ENCODE data around the gene NIM1K. TPM values are rescaled to one million over a fixed set of nuclear protein-coding genes. Genes with fewer than 3 reads are reported as not detected.
"Not testable (repeated sequence)": the region's sequence is repeated elsewhere in the genome, so short reads cannot be mapped to it uniquely, and the experiment has no call there.

NIM1K gene
- total RNA-seq, 1 experiment from 2014 or later = 0.07 TPM

- TF ChIP-seq ZSCAN18 (CRISPR knock-in tag; IDR thresholded peaks at IDR 0.05) (no peak), RORB (CRISPR knock-in tag; IDR thresholded peaks at IDR 0.05) (no peak), FOXP1 (CRISPR knock-in tag; IDR thresholded peaks at IDR 0.05; ENCODE audit: borderline replicate concordance) (no peak)
- TF ChIP-seq, protein P1, sequence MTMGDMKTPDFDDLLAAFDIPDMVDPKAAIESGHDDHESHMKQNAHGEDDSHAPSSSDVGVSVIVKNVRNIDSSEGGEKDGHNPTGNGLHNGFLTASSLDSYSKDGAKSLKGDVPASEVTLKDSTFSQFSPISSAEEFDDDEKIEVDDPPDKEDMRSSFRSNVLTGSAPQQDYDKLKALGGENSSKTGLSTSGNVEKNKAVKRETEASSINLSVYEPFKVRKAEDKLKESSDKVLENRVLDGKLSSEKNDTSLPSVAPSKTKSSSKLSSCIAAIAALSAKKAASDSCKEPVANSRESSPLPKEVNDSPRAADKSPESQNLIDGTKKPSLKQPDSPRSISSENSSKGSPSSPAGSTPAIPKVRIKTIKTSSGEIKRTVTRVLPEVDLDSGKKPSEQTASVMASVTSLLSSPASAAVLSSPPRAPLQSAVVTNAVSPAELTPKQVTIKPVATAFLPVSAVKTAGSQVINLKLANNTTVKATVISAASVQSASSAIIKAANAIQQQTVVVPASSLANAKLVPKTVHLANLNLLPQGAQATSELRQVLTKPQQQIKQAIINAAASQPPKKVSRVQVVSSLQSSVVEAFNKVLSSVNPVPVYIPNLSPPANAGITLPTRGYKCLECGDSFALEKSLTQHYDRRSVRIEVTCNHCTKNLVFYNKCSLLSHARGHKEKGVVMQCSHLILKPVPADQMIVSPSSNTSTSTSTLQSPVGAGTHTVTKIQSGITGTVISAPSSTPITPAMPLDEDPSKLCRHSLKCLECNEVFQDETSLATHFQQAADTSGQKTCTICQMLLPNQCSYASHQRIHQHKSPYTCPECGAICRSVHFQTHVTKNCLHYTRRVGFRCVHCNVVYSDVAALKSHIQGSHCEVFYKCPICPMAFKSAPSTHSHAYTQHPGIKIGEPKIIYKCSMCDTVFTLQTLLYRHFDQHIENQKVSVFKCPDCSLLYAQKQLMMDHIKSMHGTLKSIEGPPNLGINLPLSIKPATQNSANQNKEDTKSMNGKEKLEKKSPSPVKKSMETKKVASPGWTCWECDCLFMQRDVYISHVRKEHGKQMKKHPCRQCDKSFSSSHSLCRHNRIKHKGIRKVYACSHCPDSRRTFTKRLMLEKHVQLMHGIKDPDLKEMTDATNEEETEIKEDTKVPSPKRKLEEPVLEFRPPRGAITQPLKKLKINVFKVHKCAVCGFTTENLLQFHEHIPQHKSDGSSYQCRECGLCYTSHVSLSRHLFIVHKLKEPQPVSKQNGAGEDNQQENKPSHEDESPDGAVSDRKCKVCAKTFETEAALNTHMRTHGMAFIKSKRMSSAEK (CRISPR knock-in tag; IDR thresholded peaks at IDR 0.05; ENCODE audit: borderline replicate concordance) = no peak
- TF ChIP-seq, protein P2, sequence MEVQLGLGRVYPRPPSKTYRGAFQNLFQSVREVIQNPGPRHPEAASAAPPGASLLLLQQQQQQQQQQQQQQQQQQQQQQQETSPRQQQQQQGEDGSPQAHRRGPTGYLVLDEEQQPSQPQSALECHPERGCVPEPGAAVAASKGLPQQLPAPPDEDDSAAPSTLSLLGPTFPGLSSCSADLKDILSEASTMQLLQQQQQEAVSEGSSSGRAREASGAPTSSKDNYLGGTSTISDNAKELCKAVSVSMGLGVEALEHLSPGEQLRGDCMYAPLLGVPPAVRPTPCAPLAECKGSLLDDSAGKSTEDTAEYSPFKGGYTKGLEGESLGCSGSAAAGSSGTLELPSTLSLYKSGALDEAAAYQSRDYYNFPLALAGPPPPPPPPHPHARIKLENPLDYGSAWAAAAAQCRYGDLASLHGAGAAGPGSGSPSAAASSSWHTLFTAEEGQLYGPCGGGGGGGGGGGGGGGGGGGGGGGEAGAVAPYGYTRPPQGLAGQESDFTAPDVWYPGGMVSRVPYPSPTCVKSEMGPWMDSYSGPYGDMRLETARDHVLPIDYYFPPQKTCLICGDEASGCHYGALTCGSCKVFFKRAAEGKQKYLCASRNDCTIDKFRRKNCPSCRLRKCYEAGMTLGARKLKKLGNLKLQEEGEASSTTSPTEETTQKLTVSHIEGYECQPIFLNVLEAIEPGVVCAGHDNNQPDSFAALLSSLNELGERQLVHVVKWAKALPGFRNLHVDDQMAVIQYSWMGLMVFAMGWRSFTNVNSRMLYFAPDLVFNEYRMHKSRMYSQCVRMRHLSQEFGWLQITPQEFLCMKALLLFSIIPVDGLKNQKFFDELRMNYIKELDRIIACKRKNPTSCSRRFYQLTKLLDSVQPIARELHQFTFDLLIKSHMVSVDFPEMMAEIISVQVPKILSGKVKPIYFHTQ (CRISPR knock-in tag; IDR thresholded peaks at IDR 0.05) = no peak
These were observed 5.5 kb downstream of the NIM1K start (continued) for GRCh38 chr5:43197535-43197934.

DNA sequence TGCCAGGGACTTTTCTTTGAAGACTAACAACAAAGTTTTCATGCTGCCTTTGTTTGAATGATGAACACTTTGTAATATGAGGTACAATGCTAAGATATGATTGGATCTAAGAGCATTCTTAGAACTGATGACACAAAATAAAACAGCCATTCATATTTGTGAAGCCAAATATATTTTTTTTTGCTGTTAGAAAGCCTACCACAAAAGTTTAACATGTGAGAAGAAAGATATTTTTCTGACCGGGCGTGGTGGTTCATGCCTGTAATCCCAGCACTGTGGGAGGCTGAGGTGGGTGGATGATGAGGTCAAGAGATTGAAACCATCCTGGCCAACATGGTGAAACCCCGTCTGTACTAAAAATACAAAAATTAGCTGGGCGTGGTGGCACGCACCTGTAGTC, 9.4 kb downstream of the NIM1K start:
- DNase-seq (ENCODE audit: low spot score); CTCF ChIA-PET; H3K36me3 Mint-ChIP-seq; POLR2A ChIA-PET; ATAC-seq; H3K27ac Mint-ChIP-seq; H3K4me3 Mint-ChIP-seq; H3K27me3 Mint-ChIP-seq (ENCODE audit: low read depth); H3K9me3 Mint-ChIP-seq; H3K4me1 Mint-ChIP-seq: not testable (repeated sequence)

GRCh38 chr5:43202380-43202779, 10.4 kb downstream of the NIM1K start:
- POLR2A ChIA-PET = no interaction called here
- DNase-seq (ENCODE audit: low spot score) (no peak), ATAC-seq (no peak)
- Mint-ChIP-seq H3K9me3 (0 out of 2 replicates have a peak, but pooled peaks cover 3% of the 10 kb centered on the region), H3K36me3 (no peaks in the 10 kb centered on the region), H3K4me3 (no peak overlapping the region), H3K27me3 (ENCODE audit: low read depth) (peaks cover 3% of the 10 kb centered on the region), H3K4me1 (no peaks in the 10 kb centered on the region), H3K27ac (no peak overlapping the region)
- no peak for TF ChIP-seq ESRRA (CRISPR knock-in tag; IDR thresholded peaks at IDR 0.05; ENCODE audit: borderline replicate concordance)
- TF ChIP-seq GTF2I (CRISPR knock-in tag; conservative IDR thresholded peaks at IDR 0.05) = no peak
- TF ChIP-seq, protein P2 (CRISPR knock-in tag; IDR thresholded peaks at IDR 0.05) = no peak
- TF ChIP-seq ZNF317 (CRISPR knock-in tag; IDR thresholded peaks at IDR 0.05; ENCODE audit: borderline replicate concordance, low read depth) = no peak
- TF ChIP-seq CREB1 (CRISPR knock-in tag; IDR thresholded peaks at IDR 0.05) = no peak
- TF ChIP-seq, protein P3, sequence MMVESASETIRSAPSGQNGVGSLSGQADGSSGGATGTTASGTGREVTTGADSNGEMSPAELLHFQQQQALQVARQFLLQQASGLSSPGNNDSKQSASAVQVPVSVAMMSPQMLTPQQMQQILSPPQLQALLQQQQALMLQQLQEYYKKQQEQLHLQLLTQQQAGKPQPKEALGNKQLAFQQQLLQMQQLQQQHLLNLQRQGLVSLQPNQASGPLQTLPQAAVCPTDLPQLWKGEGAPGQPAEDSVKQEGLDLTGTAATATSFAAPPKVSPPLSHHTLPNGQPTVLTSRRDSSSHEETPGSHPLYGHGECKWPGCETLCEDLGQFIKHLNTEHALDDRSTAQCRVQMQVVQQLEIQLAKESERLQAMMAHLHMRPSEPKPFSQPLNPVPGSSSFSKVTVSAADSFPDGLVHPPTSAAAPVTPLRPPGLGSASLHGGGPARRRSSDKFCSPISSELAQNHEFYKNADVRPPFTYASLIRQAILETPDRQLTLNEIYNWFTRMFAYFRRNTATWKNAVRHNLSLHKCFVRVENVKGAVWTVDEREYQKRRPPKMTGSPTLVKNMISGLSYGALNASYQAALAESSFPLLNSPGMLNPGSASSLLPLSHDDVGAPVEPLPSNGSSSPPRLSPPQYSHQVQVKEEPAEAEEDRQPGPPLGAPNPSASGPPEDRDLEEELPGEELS (CRISPR knock-in tag; IDR thresholded peaks at IDR 0.05) = no peak
- TF ChIP-seq, protein P4, sequence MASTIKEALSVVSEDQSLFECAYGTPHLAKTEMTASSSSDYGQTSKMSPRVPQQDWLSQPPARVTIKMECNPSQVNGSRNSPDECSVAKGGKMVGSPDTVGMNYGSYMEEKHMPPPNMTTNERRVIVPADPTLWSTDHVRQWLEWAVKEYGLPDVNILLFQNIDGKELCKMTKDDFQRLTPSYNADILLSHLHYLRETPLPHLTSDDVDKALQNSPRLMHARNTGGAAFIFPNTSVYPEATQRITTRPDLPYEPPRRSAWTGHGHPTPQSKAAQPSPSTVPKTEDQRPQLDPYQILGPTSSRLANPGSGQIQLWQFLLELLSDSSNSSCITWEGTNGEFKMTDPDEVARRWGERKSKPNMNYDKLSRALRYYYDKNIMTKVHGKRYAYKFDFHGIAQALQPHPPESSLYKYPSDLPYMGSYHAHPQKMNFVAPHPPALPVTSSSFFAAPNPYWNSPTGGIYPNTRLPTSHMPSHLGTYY (CRISPR knock-in tag; IDR thresholded peaks at IDR 0.05) = no peak
- TF ChIP-seq, protein P5, sequence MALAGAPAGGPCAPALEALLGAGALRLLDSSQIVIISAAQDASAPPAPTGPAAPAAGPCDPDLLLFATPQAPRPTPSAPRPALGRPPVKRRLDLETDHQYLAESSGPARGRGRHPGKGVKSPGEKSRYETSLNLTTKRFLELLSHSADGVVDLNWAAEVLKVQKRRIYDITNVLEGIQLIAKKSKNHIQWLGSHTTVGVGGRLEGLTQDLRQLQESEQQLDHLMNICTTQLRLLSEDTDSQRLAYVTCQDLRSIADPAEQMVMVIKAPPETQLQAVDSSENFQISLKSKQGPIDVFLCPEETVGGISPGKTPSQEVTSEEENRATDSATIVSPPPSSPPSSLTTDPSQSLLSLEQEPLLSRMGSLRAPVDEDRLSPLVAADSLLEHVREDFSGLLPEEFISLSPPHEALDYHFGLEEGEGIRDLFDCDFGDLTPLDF (CRISPR knock-in tag; IDR thresholded peaks at IDR 0.05) = no peak
- TF ChIP-seq, protein P6, sequence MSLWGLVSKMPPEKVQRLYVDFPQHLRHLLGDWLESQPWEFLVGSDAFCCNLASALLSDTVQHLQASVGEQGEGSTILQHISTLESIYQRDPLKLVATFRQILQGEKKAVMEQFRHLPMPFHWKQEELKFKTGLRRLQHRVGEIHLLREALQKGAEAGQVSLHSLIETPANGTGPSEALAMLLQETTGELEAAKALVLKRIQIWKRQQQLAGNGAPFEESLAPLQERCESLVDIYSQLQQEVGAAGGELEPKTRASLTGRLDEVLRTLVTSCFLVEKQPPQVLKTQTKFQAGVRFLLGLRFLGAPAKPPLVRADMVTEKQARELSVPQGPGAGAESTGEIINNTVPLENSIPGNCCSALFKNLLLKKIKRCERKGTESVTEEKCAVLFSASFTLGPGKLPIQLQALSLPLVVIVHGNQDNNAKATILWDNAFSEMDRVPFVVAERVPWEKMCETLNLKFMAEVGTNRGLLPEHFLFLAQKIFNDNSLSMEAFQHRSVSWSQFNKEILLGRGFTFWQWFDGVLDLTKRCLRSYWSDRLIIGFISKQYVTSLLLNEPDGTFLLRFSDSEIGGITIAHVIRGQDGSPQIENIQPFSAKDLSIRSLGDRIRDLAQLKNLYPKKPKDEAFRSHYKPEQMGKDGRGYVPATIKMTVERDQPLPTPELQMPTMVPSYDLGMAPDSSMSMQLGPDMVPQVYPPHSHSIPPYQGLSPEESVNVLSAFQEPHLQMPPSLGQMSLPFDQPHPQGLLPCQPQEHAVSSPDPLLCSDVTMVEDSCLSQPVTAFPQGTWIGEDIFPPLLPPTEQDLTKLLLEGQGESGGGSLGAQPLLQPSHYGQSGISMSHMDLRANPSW (CRISPR knock-in tag; conservative IDR thresholded peaks at IDR 0.05; ENCODE audit: low read depth) = no peak
- CTCF ChIA-PET = interaction anchor here (1.0 kb wide), 1 partner anchor 282 kb away, joined by 4 read pairs; the partner anchor contains the start of gene TMEM267
